Activated effector memory CD4-positive, alpha-beta T cell treated with Interleukin-2 at 50 U/mL for 16 hours (primary cell): ENCODE data around the gene PLPP2.

Experiments used
- DNase-seq: peaks from one replicate; pipeline ENCODE4 v3.0.0-alpha.2; 2020

PLPP2 gene

DNA sequence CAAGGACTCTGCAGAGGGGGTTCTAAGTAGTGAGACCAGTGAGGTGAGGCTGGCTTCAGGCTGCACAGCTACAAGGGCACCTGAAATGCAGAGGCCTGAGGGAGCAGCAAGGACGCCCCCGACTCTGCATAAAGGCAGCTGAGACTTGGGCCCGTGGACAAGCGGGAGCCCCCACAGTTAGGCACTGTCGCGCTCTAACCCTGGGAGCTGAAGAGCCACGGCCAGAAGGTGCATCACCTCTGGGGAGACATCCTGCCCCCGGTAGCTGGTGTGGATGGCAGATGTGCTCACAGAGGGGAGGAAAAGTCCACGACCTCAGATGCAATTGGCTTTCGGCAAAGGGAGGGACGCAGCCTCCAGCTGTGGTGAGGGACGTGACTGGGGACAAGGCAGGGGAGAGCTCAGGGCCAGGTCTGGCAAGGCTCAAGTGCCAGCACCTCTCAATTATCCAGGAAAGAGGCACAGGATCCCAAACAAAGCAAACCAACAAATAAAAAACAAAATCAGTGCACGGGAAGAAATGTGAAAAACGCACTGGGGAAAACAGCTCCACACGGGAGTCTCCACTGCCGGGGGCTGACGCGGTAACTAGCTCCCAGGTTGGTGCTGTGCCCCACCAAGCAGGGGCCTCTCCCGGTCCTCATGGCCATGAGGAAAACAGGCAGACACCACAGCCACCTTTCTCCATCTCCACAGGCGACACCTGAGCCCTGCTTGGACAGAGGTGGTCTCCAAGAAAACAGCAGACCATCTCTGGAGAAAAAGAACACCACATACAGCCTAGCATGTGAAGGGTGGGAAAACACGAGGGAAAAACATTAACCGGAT lies 23.0 kb upstream of the PLPP2 start:
- DNase-seq = no peak

DNA sequence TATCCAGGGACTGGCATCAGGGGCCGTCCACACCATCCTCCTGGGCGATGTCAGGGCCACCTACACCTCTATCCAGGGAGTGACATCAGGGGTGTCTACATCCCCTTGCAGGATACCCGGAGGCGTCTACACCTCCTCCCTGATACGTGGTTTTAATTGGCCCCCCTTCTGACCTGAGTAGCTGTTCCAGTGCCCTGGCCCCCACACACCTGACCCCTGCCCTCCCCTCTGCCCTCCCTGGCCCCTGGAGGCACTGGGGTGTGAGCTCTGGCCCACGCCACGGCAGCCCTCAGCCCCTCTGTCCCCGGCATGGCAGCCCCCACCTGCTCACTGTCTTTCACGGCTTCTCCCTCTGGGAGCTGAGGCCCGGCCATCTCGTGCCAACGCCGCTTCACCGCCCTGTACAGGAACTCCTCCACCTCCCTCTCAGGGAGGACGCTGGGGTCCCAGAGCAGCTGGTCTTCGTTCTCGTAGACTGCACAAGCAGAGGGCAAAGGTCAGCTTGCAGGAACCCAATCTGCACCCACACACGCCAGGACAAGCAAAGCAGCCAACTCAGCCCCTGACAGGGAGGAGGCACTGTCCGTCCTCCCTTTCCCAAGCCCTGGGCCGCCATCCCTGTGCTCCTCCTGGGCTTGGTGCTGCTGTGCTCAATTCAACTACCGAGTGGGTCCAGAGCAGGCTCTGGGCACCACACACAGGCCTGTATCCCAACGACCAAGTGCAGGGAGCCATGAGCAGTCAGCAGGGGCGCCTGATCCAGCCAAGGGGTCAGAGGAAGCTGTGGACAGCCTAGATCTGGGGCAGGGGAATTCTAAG lies 22.2 kb upstream of the PLPP2 start:
- DNase-seq = no peak

DNA sequence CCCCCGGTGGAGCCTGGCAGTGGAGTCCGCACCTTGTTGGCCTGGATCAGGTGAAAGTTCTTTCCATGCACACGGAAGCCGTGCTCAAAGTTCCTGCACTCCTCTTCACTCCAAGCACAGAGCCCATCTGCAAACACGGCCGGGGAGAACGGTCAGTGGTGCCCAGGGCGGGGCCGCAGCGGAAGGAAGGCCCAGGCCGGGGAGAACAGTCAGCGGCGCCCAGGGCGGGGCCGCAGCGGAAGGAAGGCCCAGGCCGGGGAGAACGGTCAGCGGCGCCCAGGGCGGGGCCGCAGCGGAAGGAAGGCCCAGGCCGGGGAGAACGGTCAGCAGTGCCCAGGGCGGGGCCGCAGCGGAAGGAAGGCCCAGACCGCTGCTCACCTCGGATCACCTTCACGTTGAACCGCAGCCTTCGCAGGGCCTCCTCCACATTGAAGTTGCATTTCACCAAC lies 20.6 kb upstream of the PLPP2 start:
- DNase-seq = no peak

GRCh38 chr19:310781-311496 lies 19.7 kb upstream of the PLPP2 start:
- DNase-seq = no peak

DNA sequence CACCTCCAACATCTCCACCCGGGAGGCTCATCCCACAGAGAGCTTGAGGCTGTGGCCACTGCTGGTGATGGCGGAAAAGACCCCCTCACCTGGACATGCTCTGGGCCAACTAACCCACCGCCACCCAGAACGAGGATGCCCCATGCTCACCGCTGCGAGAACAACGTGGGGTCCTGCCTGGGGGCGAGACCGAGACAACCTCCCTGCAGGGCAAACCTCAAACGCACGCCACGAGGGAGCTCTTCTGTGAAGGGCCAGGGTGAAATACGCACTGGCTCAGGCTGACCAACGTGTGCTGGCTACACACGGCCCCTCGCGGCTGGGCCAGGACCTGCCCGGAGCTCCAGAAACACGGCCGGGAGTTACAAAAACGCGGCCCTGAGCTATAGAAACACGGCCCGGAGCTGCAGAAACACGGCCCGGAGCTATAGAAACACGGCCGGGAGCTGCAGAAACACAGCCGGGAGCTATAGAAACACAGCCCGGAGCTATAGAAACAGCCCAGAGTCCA lies 19.0 kb upstream of the PLPP2 start:
- no peak for DNase-seq

DNA sequence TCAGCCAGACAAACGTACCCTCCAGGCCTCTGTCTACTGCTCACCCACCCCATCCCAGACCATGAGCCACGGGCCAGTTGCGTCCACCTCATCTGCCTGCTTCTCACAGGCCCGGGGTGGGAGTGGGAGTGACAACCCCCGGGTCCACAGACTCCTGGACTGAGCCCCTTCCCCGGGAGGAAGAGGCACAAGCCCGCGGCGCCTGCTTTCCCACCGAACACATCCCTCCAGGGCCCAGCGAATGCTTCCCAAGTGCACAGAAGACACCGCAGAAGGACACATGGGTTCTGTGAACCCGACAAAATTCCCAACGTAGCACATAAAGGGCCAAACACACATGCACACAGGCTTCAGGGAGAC lies 18.0 kb upstream of the PLPP2 start:
- DNase-seq = no peak

GRCh38 chr19:308471-309205 lies 17.4 kb upstream of the PLPP2 start:
- DNase-seq = no peak

GRCh38 chr19:307793-308420 lies 16.7 kb upstream of the PLPP2 start:
- no peak for DNase-seq

DNA sequence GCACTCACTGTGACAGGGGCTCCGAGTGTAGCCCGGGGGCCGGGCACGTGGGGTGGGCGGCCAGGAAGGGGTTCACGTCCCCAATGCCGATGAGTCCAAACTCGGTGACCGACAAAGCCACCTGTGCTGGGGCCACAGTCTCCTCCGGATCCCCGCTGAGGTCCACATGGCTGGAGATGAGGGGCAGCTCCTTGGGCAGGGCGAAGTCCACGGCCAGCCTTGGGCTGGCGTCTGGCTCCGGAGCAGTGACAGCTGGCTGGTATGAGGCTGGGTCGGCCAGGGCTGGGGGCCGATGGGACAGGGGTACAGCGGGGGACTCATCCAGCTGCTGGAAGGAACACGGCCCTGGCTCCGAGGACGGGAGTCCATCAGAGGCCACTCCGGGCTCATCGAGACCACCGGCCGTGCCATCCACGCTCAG lies 15.9 kb upstream of the PLPP2 start:
- DNase-seq = no peak

GRCh38 chr19:306151-306900 lies 15.1 kb upstream of the PLPP2 start:
- no peak for DNase-seq

GRCh38 chr19:305240-306150 lies 14.3 kb upstream of the PLPP2 start:
- DNase-seq = no peak

- DNase-seq = no peak
These were observed 5.4 kb upstream of the PLPP2 start for GRCh38 chr19:296476-297225.

- no peak for DNase-seq
These were observed 4.6 kb upstream of the PLPP2 start for GRCh38 chr19:295687-296370.

DNA sequence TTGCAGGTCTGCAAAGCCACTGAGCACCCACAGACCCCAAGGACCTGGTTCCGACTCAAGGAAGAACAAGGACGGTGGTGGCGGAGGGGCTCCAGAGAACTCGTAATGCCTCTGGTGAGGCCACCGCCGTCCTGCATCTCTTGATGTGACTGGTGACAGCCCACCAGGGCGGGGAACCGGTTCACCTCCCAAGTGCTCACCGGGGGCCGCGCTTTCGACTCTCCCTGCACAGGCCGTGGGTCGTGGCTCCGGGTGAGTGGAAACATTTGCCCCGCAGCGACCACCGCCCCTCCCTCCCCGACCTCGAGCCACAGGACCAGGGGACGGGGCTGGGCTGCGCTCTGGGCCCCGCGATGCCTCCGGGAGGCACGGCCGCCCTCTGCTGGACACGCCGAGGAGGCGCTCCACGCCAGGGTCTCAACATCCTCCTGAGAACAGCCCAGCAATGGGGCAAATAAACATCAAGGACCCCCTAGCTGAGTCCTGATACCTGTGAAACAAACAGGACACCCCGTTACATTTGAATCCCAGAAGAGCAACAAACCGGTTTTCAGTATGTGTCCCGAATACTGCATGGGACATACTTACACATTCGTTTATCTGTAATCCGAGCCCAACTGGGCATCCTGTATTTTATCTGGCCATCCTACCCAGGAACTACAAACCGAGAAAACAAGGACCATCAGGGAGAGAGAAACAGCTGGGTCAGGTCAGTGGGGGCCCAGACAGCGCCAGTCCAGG lies 3.9 kb upstream of the PLPP2 start:
- peak; percentile 15 for DNase-seq

GRCh38 chr19:294341-294945 lies 3.2 kb upstream of the PLPP2 start:
- DNase-seq = no peak

DNA sequence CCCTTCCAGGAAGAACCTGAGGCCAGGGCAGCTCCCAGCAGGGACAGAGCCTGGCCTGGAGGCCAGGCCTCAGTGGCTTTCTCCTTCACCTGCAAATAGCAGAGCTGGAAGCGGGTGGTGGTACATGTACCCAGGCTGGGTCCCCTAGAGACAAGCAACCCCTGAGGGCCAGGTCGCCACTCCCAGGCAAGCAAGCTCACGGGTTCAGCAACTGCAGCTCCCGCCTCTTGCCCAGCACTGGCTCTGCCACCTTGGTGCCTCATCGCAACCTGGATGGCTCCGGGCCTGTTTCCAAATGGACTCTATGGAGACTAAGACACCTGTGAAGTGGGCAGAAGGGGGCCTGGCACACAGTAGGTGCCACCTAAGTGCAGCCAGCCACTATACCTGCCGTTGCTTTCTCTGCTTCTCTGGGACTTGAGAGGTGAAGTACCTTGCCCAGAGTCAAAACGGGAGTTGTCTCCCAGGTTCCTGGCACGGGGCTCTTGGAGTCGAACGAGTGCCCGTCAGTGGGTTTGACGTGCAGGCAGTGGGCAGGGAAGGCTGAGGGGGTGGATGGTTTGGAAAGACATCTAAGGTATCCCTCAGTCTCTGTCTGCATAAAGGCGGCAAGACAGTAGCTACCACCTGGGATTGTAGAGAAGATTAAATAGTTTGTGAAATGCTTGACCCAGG lies 2.4 kb upstream of the PLPP2 start:
- DNase-seq = no peak

- DNase-seq = no peak
These were observed 1.7 kb upstream of the PLPP2 start for GRCh38 chr19:292951-293350.
